HG02678 (cell line): ENCODE results near the gene TNRC6A.
"Not testable (repeated sequence)": the region's sequence is repeated elsewhere in the genome, so short reads cannot be mapped to it uniquely, and the experiment has no call there.

Experiments
- ATAC-seq: cut with Tn5 transposase; IDR thresholded peaks from one replicate; pipeline ENCODE4 v1.9.1; 2021; ENCODE audit warnings: mild to moderate bottlenecking, moderate library complexity; ENCODE audit not compliant: unreplicated experiment

TNRC6A gene

GRCh38 chr16:24723663-24724062 is 5.8 kb upstream of the TNRC6A start:
- no peak for ATAC-seq

DNA sequence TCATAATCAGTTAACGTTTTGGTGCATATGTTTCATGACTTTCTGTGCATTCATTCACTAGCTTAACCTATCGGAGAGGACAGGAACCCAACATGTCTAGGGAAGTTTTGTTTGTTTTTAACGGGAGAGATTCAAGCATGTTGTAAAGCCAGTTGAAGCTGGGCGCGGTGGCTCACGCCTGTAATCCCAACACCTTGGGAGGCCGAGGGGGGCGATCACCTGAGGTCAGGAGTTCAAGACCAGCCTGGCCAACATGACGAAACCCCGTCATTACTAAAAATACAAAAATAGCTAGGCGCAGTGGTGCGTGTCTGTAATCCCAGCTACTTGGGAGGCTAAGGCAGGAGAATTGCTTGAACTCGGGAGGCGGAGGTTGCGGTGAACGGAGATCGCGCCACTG is 1.4 kb upstream of the TNRC6A start:
- no peak for ATAC-seq

DNA sequence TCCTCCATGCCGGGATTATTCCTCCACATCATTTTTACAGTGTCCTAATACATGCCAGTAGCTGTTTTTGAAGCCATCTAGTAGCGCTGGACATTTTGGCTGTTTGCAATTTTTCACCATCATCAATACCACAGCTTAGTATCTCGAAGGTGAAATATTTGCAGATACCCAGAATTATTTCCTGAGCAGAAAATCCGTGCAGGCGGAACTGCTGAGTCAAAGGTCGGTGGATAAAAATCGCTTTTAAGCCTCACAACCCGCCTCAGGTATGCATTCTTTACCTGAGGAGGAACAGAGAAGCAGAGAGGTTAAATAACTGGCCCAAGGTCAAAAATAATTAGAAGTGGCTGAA is 584 bp upstream of the TNRC6A start:
- no peak for ATAC-seq

GRCh38 chr16:24729951-24730815 is 732 bp downstream of the TNRC6A start:
- peak; percentile 16 for ATAC-seq

GRCh38 chr16:24730914-24731313 is 1.5 kb downstream of the TNRC6A start:
- no peak for ATAC-seq

- no peak for ATAC-seq
Observed at GRCh38 chr16:24731722-24732419, 2.4 kb downstream of the TNRC6A start.

DNA sequence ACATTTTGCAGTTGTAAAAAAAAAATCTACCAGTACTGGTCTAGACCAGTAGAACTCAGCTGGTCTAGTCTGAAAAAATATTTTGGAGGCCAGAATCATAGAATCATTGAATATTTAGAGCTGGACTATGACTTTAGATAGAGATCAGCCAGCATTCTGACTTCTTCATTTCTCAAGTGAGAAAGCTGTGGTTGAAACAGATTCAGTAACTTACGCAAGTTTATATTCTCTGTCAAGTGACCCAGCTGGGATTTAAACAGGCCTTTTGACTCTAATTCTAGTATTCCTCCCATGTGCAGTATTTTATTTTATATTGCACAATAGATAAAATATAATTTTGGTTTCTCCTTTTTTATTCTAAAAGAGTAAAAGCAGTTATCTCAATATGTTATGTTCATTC is 4.9 kb downstream of the TNRC6A start:
- ATAC-seq: peak; percentile 34

DNA sequence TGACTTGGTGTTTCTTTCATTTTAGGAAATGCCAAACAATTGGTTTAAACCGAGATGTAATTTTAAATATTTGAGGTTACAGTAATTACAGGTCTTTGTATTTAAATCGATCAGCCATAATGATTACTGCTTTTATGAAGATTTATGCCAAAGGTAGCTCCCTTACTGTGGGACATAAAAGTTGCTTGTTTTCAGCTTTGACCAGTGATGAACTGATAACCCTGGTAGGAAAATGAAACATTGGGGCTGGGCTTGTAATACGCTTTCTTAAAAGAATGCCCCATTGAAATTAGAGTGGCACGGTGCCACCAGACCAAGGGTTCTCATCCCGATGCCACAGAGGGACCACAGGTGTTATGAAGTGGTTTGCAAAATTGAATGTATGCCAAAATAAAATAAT is 7.3 kb downstream of the TNRC6A start:
- no peak for ATAC-seq

DNA sequence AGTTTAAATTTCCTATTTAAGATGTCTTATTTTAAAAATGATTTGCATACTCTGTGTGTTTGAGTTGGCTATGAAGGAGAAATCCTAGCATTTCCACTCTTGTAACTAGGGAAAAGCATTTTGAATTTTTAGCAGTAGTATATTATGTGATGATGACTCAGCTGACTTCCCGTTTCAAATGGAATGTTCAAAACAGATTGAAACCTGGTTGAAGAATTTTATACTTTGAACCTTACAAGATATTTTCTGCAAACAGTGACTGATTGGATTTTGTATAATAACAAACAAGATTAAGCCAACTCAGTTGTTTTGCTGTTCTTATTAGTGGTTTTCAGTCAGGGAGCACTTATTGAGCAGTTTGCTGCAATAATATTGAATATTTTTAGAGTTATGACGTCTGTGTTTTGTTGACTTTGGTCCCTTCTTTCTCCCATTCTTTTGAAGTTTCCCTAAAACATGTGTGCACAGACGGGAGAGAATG is 8.0 kb downstream of the TNRC6A start:
- no peak for ATAC-seq

GRCh38 chr16:24737916-24738594 is 8.6 kb downstream of the TNRC6A start:
- no peak for ATAC-seq

DNA sequence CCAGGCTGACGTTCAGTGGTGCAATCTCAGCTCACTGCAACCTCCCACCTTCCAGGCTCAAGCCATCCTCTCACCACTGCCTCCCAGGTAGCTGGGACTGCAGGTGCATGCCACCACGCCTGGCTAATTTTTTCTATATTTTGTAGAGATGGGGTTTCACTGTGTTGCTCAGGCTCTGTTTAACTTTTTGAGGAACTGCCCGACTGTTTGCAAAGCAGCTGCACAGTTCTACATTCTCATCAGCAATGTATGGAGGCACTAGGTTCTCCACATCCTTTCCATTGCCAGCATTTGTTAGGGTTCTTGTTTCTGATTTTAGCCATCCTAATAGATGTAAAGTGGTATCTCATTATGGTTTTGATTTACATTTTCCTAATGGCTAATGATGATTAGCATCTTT is 9.4 kb downstream of the TNRC6A start:
- no peak for ATAC-seq

GRCh38 chr16:24741862-24742261 is 12.4 kb downstream of the TNRC6A start:
- no peak for ATAC-seq

- not testable (repeated sequence) for ATAC-seq
Observed at GRCh38 chr16:24742610-24743009, 13.2 kb downstream of the TNRC6A start.

DNA sequence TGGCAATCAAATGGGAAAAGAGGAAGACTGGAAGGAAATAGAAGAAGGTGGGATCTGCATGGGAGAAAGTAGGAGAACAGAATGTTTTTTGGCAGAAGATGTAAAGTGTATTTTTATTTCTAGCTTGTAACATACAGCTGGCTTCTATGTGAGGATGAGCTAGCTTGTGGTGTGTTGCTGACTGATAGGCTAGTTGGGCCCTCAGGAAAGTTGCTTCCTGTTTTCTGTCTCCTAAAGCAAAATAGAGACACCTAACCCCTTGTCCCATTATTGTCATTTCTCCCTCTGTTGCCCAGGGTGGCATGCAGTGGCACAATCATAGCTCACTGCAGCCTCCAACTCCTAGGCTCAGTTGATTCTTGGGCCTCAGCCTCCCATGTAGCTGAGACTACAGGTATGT is 15.9 kb downstream of the TNRC6A start:
- ATAC-seq: no peak

DNA sequence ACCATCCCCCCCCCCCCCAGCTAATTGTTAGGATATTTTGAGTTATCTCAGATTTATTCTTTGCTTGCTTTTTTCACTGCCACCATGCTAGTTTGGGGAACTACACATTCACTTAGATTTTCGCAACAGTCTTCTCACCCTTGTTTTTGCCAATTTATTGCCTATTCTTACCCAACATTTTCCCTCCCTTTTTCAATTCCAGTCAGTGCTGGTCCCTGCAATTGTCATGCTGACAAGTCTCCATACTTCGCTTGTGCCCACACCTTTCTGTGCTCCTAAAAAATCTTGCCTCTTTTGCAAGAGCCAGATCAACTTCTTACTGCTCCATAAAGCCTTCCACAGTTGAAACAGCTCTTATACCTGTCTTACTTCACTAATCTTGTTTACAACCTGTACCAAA is 16.3 kb downstream of the TNRC6A start:
- no peak for ATAC-seq

DNA sequence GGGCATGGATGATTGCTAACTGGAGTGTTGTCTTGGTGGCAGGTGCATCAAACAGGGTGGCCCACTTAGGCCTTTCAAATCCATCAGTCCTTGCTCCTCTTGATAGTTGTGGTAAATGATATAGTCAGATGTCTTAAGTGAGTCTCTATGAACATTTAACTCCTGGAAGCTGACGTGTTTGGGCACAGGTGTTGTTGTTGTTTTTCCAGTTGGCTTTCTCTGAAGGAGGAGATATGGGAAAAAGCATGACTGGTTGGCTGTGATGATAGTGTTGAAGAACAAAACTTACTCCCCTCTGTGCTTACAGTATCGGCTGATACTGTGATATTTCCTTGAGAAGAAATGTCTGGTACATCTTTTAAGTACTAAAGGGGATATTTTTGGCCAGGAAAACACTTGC is 18.0 kb downstream of the TNRC6A start:
- ATAC-seq: no peak

- ATAC-seq: no peak
Observed at GRCh38 chr16:24748242-24748641, 18.8 kb downstream of the TNRC6A start.

DNA sequence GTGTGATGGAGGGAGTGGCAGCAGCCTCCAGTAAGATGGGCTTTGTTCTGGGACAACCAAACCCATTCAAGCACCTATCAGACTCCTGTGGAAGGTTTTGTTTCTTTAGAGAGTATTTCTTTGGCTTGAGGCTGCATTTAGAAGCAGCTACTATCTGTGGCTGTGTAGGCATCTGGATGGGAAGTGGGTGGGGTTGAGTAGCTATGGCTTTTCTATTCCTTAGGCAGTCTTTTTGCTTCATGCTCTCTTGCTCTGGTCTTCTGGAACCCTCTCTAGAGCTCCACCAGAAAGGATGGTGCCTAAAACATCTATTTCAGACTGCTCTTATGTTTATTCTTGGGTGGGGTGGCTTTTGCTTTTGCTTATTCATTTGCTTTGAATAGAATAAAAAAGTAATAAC is 19.9 kb downstream of the TNRC6A start:
- ATAC-seq: no peak

GRCh38 chr16:24749872-24750271 is 20.4 kb downstream of the TNRC6A start:
- not testable (repeated sequence) for ATAC-seq

DNA sequence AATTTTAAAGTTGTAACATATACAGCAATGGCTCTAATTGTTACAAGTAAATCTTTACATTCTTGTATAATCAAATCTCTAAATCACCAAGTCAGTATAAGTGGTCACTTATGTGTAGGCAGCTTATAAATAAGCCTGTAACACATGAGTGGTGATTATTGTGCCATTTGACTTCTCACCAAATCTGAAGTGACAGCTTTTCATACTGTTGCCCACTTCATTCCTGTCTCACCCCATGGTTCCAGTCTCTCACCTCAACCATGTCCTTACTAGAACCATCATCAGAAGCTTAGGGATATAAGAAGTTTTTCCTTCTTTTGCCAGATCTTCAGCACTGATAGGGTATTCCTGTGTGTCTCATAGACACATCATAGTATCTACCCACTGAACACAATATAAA is 23.5 kb downstream of the TNRC6A start:
- ATAC-seq: no peak

DNA sequence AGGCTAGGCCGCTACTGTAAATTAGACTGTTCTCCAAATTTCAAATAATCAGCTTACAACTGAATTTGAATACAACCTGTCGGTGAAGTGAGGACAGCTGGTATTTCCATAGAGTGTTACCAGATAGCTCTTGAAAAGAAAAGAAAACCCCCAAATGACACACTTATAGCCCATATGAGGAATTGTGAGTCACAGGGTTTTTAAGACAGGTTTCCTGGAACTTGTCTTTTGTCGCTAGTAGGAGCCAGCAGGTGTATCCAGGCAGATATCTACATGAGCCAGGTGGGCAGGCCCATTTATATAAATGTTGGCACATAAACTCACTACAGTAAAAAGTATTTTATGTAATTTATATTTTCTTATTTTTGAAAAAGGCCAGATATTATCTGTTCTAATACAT is 24.0 kb downstream of the TNRC6A start:
- ATAC-seq: no peak

DNA sequence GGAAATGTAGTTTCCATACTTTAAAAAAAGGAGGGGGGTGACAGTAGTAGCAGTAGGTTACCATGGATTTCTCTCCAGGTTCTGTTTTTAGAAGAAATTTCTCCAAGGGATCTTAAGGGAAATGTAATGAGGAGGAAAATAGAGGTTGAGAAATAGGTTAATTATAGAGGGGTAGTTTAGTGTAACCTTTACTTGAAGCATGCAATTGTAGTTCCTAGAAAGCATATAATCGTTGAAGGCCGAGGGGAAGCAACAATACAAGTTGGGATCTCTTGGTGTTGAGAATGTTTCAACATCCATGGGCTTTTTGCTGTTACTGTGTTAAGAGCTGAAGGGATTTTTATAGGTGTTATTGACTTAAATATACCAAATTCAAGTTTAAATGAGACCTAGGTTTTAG is 25.1 kb downstream of the TNRC6A start:
- no peak for ATAC-seq
